OCI-LY7 (cell line): ENCODE measurements around the gene LRP4.

Experiments used
- EZH2phosphoT487 ChIP-seq: fragments of 200-600 bp; sonication (generic); IDR thresholded peaks from 2 replicates; pipeline ENCODE4 v1.6.1; 2018; ENCODE audit warnings: low read depth, borderline replicate concordance, mild to moderate bottlenecking, mixed run types, antibody characterized with exemption, low read length, moderate library complexity, mixed read lengths
- TF ChIP-seq, protein P1 (sequence below): fragments of 200-600 bp; sonication (generic); conservative IDR thresholded peaks from 2 replicates; pipeline ENCODE4 v1.5.1; 2014; ENCODE audit warnings: mild to moderate bottlenecking, antibody characterized with exemption, low read length, moderate library complexity, mixed read lengths

- TF ChIP-seq, protein P1, sequence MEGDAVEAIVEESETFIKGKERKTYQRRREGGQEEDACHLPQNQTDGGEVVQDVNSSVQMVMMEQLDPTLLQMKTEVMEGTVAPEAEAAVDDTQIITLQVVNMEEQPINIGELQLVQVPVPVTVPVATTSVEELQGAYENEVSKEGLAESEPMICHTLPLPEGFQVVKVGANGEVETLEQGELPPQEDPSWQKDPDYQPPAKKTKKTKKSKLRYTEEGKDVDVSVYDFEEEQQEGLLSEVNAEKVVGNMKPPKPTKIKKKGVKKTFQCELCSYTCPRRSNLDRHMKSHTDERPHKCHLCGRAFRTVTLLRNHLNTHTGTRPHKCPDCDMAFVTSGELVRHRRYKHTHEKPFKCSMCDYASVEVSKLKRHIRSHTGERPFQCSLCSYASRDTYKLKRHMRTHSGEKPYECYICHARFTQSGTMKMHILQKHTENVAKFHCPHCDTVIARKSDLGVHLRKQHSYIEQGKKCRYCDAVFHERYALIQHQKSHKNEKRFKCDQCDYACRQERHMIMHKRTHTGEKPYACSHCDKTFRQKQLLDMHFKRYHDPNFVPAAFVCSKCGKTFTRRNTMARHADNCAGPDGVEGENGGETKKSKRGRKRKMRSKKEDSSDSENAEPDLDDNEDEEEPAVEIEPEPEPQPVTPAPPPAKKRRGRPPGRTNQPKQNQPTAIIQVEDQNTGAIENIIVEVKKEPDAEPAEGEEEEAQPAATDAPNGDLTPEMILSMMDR, result no peak
- no peak for TF ChIP-seq EZH2phosphoT487
Observed at GRCh38 chr11:46894506-46894905, 23.8 kb downstream of the LRP4 start.
